ENCODE measurements around the gene EEFSEC. TPM values are rescaled to one million over a fixed set of nuclear protein-coding genes. Genes with fewer than 3 reads are reported as not detected.
"Not testable (repeated sequence)": the region's sequence is repeated elsewhere in the genome, so short reads cannot be mapped to it uniquely, and the experiment has no call there.

The EEFSEC gene
- total RNA-seq, 2 experiments from 2014 or later, result 19.2 to 19.6 TPM

GRCh38 chr3:128152419-128153155, 694 bp upstream of the EEFSEC start:
- peak overlapping the region; percentile 80 for H3K4me3 Mint-ChIP-seq
- POLR2A ChIA-PET, result interaction anchor here (0.7 to 2.9 kb wide), 7 partner anchors 9 to 154 kb away, joined by 3 to 20 read pairs (median 4); partner anchors contain the start of gene RUVBL1

GRCh38 chr3:128154354-128154753, 1.1 kb downstream of the EEFSEC start:
- H3K9me3 Mint-ChIP-seq; H3K27me3 Mint-ChIP-seq; ATAC-seq; DNase-seq; intact Hi-C loops (cut with micrococcal nuclease): not testable (repeated sequence)
- H3K27ac Mint-ChIP-seq, result peak overlapping the region; percentile 97
- peaks cover 14% of the 10 kb centered on the region for H3K4me1 Mint-ChIP-seq (ENCODE audit: low read depth)
- H3K4me3 Mint-ChIP-seq, result peak overlapping the region; percentile 80
- peaks cover 33% of the 10 kb centered on the region for H3K36me3 Mint-ChIP-seq (ENCODE audit: low read depth)
- POLR2A ChIA-PET, result interaction anchor here (0.6 to 2.9 kb wide), 3 partner anchors 11 to 76 kb away, joined by 3 to 20 read pairs (median 3); partner anchors contain the start of gene RUVBL1
- CTCF ChIA-PET, result interaction anchor here (1.7 to 2.9 kb wide), 2 partner anchors 21 to 22 kb away, joined by 3 to 13 read pairs; no protein-coding TSS in a partner anchor

More at GRCh38 chr3:128152419-128153155, 694 bp upstream of the EEFSEC start:
- CTCF ChIA-PET, result interaction anchor here (1.0 to 2.9 kb wide), 3 partner anchors 19 to 25 kb away, joined by 3 to 13 read pairs (median 3); no protein-coding TSS in a partner anchor
- Mint-ChIP-seq H3K4me1 (ENCODE audit: low read depth) (peaks cover 12% of the 10 kb centered on the region), H3K27ac (peak overlapping the region; percentile 97), H3K36me3 (ENCODE audit: low read depth) (peaks cover 19% of the 10 kb centered on the region), H3K9me3 (peaks cover 3% of the 10 kb centered on the region), H3K27me3 (no peaks in the 10 kb centered on the region)
- intact Hi-C loops (cut with micrococcal nuclease), result no loop called here
- ATAC-seq, result peak; percentile 71
- no peak for DNase-seq
- TF ChIP-seq, protein P1, sequence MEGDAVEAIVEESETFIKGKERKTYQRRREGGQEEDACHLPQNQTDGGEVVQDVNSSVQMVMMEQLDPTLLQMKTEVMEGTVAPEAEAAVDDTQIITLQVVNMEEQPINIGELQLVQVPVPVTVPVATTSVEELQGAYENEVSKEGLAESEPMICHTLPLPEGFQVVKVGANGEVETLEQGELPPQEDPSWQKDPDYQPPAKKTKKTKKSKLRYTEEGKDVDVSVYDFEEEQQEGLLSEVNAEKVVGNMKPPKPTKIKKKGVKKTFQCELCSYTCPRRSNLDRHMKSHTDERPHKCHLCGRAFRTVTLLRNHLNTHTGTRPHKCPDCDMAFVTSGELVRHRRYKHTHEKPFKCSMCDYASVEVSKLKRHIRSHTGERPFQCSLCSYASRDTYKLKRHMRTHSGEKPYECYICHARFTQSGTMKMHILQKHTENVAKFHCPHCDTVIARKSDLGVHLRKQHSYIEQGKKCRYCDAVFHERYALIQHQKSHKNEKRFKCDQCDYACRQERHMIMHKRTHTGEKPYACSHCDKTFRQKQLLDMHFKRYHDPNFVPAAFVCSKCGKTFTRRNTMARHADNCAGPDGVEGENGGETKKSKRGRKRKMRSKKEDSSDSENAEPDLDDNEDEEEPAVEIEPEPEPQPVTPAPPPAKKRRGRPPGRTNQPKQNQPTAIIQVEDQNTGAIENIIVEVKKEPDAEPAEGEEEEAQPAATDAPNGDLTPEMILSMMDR (IDR thresholded peaks at IDR 0.05), result no peak

- intact Hi-C loops (cut with micrococcal nuclease), result no loop called here
- ATAC-seq, result no peak
- H3K27me3 Mint-ChIP-seq, result no peaks in the 10 kb centered on the region
- POLR2A ChIA-PET, result no interaction called here
- DNase-seq, result no peak
- H3K36me3 Mint-ChIP-seq (ENCODE audit: low read depth), result peaks cover 38% of the 10 kb centered on the region
- no peak overlapping the region for H3K27ac Mint-ChIP-seq
- H3K9me3 Mint-ChIP-seq, result peaks cover 3% of the 10 kb centered on the region
- H3K4me3 Mint-ChIP-seq, result no peak overlapping the region
- H3K4me1 Mint-ChIP-seq (ENCODE audit: low read depth), result peaks cover 14% of the 10 kb centered on the region
- TF ChIP-seq, protein P1 (IDR thresholded peaks at IDR 0.05), result no peak
- CTCF ChIA-PET, result interaction anchor here (1.4 kb wide), 1 partner anchor 166 kb away, joined by 3 read pairs; no protein-coding TSS in a partner anchor
These were observed 2.5 kb downstream of the EEFSEC start for GRCh38 chr3:128155616-128156360.

- ATAC-seq (no peak), DNase-seq (no peak)
- Mint-ChIP-seq H3K9me3 (no peaks in the 10 kb centered on the region), H3K36me3 (ENCODE audit: low read depth) (peaks cover 40% of the 10 kb centered on the region), H3K27ac (no peak overlapping the region), H3K4me3 (no peak overlapping the region), H3K4me1 (ENCODE audit: low read depth) (peaks cover 10% of the 10 kb centered on the region), H3K27me3 (no peaks in the 10 kb centered on the region)
- intact Hi-C loops (cut with micrococcal nuclease), result no loop called here
- POLR2A ChIA-PET, result no interaction called here
- TF ChIP-seq, protein P1 (IDR thresholded peaks at IDR 0.05), result no peak
- CTCF ChIA-PET, result no interaction called here
These were observed 7.4 kb downstream of the EEFSEC start for GRCh38 chr3:128160661-128161060.

- Mint-ChIP-seq H3K27me3 (no peaks in the 10 kb centered on the region), H3K36me3 (ENCODE audit: low read depth) (peaks cover 16% of the 10 kb centered on the region), H3K27ac (no peak overlapping the region), H3K4me3 (no peak overlapping the region), H3K9me3 (no peaks in the 10 kb centered on the region), H3K4me1 (ENCODE audit: low read depth) (peaks cover 3% of the 10 kb centered on the region)
- DNase-seq (no peak), ATAC-seq (no peak)
- intact Hi-C loops (cut with micrococcal nuclease), result no loop called here
- CTCF ChIA-PET, result no interaction called here
- POLR2A ChIA-PET, result interaction anchor here (0.7 to 1.0 kb wide), 2 partner anchors 13 to 97 kb away, joined by 3 read pairs; no protein-coding TSS in a partner anchor
- TF ChIP-seq, protein P1 (IDR thresholded peaks at IDR 0.05), result no peak
These were observed 10.2 kb downstream of the EEFSEC start for GRCh38 chr3:128163432-128163831.
